SK-N-SH treated with all-trans-retinoic acid at 6 μM for 48 hours (cell line): ENCODE data around the gene ATP11A.

Source experiments
- ATAC-seq: fragments of 200-7000 bp; cut with Tn5 transposase; 3 replicates; pipeline ENCODE4 v1.9.1; 2020; ENCODE audit warnings: mild to moderate bottlenecking, moderate library complexity
- ARNTL ChIP-seq: fragments of 450-650 bp; formaldehyde crosslinking; IDR thresholded peaks from 2 replicates; pipeline ENCODE4 v1.5.0; 2020; ENCODE audit warnings: low read depth, mild to moderate bottlenecking, moderate library complexity, borderline replicate concordance
- BACH2 ChIP-seq: fragments of 250-450 bp; sonication (Bioruptor Pico); IDR thresholded peaks from 2 replicates; pipeline ENCODE4 v1.9.0; 2021; ENCODE audit warnings: mild to moderate bottlenecking, borderline replicate concordance
- CSRNP3 ChIP-seq: fragments of 250-450 bp; sonication (Bioruptor Pico); IDR thresholded peaks from 2 replicates; pipeline ENCODE4 v1.5.1; 2021; ENCODE audit warnings: mild to moderate bottlenecking, moderate library complexity
- ESRRG ChIP-seq: fragments of 250-450 bp; sonication (Bioruptor Pico); IDR thresholded peaks from 2 replicates; pipeline ENCODE4 v1.6.1; 2021; ENCODE audit warnings: mild to moderate bottlenecking
- GLIS3 ChIP-seq: fragments of 250-450 bp; sonication (Bioruptor Pico); IDR thresholded peaks from 2 replicates; pipeline ENCODE4 v1.5.0; 2020; ENCODE audit warnings: mild to moderate bottlenecking, moderate library complexity
- ISL1 ChIP-seq: fragments of 250-450 bp; sonication (Bioruptor Pico); IDR thresholded peaks from 2 replicates; pipeline ENCODE4 v2.1.2; 2022; ENCODE audit warnings: mild to moderate bottlenecking, moderate library complexity
- OSR1 ChIP-seq: fragments of 250-450 bp; sonication (Bioruptor Pico); IDR thresholded peaks from 2 replicates; pipeline ENCODE4 v1.8.0; 2022; ENCODE audit warnings: moderate library complexity, mild to moderate bottlenecking, inconsistent platforms
- PATZ1 ChIP-seq: fragments of 250-450 bp; sonication (Bioruptor Pico); IDR thresholded peaks from 2 replicates; pipeline ENCODE4 v1.8.0; 2020; ENCODE audit warnings: mild to moderate bottlenecking, moderate library complexity, borderline replicate concordance
- PPARA ChIP-seq: fragments of 250-450 bp; sonication (Bioruptor Pico); IDR thresholded peaks from 2 replicates; pipeline ENCODE4 v1.5.0; 2020; ENCODE audit warnings: mild to moderate bottlenecking, borderline replicate concordance
- RARB ChIP-seq: fragments of 250-450 bp; sonication (Bioruptor Pico); IDR thresholded peaks from 2 replicates; pipeline ENCODE4 v1.8.0; 2021; ENCODE audit warnings: mild to moderate bottlenecking, moderate library complexity
- SNAI2 ChIP-seq: fragments of 250-450 bp; sonication (Bioruptor Pico); IDR thresholded peaks from 2 replicates; pipeline ENCODE4 v1.5.0; 2020; ENCODE audit warnings: mild to moderate bottlenecking, moderate library complexity
- TCF4 ChIP-seq: fragments of 250-450 bp; sonication (Bioruptor Pico); IDR thresholded peaks from 2 replicates; pipeline ENCODE4 v1.8.0; 2021; ENCODE audit warnings: mild to moderate bottlenecking, moderate library complexity, borderline replicate concordance
- TOX ChIP-seq: fragments of 250-450 bp; sonication (Bioruptor Pico); IDR thresholded peaks from 2 replicates; pipeline ENCODE4 v1.8.0; 2021; ENCODE audit warnings: mild to moderate bottlenecking, moderate library complexity, borderline replicate concordance
- ZC3H10 ChIP-seq: fragments of 250-450 bp; sonication (Bioruptor Pico); IDR thresholded peaks from 2 replicates; pipeline ENCODE4 v1.5.1; 2021; ENCODE audit warnings: mild to moderate bottlenecking, moderate library complexity
- ZFP3 ChIP-seq: fragments of 250-450 bp; sonication (Bioruptor Pico); IDR thresholded peaks from 2 replicates; pipeline ENCODE4 v1.5.0; 2020; ENCODE audit warnings: mild to moderate bottlenecking, moderate library complexity
- ZFP30 ChIP-seq: fragments of 450-650 bp; formaldehyde crosslinking; IDR thresholded peaks from 2 replicates; pipeline ENCODE4 v1.5.0; 2022; ENCODE audit warnings: mild to moderate bottlenecking, moderate library complexity
- ZNF565 ChIP-seq: fragments of 450-650 bp; formaldehyde crosslinking; conservative IDR thresholded peaks from 2 replicates; pipeline ENCODE4 v1.5.0; 2020; ENCODE audit warnings: low read depth, mild to moderate bottlenecking, moderate library complexity
- ZNF70 ChIP-seq: fragments of 450-650 bp; formaldehyde crosslinking; IDR thresholded peaks from 2 replicates; pipeline ENCODE4 v1.5.0; 2020; ENCODE audit warnings: mild to moderate bottlenecking, moderate library complexity
- ZNF8 ChIP-seq: fragments of 450-650 bp; formaldehyde crosslinking; IDR thresholded peaks from 2 replicates; pipeline ENCODE4 v1.5.0; 2020; ENCODE audit warnings: mild to moderate bottlenecking, moderate library complexity
- TF ChIP-seq, protein P1 (sequence below): fragments of 250-450 bp; sonication (Bioruptor Pico); IDR thresholded peaks from 2 replicates; pipeline ENCODE4 v1.5.0; 2020; ENCODE audit warnings: mild to moderate bottlenecking, moderate library complexity
- TF ChIP-seq, protein P2 (sequence below): fragments of 250-450 bp; sonication (Bioruptor Pico); IDR thresholded peaks from 2 replicates; pipeline ENCODE4 v1.5.1; 2020; ENCODE audit warnings: low read depth, mild to moderate bottlenecking, moderate library complexity
- TF ChIP-seq, protein P3 (sequence below): fragments of 250-450 bp; sonication (Bioruptor Pico); IDR thresholded peaks from 2 replicates; pipeline ENCODE4 v1.8.0; 2021; ENCODE audit warnings: low read depth, mild to moderate bottlenecking, moderate library complexity, borderline replicate concordance

The ATP11A gene

GRCh38 chr13:112764028-112764427 lies 74.2 kb downstream of the ATP11A start:
- TF ChIP-seq ZNF70 (no peak), ESRRG (no peak), ZC3H10 (CRISPR knock-in tag) (no peak), TCF4 (CRISPR knock-in tag) (no peak), ZFP3 (no peak), ZNF8 (CRISPR knock-in tag) (no peak), SNAI2 (no peak), ZFP30 (CRISPR knock-in tag) (no peak), RARB (CRISPR knock-in tag) (no peak), PPARA (no peak), CSRNP3 (CRISPR knock-in tag) (no peak), ARNTL (CRISPR knock-in tag) (no peak), TOX (CRISPR knock-in tag) (no peak), BACH2 (CRISPR knock-in tag) (no peak)
- TF ChIP-seq, protein P1, sequence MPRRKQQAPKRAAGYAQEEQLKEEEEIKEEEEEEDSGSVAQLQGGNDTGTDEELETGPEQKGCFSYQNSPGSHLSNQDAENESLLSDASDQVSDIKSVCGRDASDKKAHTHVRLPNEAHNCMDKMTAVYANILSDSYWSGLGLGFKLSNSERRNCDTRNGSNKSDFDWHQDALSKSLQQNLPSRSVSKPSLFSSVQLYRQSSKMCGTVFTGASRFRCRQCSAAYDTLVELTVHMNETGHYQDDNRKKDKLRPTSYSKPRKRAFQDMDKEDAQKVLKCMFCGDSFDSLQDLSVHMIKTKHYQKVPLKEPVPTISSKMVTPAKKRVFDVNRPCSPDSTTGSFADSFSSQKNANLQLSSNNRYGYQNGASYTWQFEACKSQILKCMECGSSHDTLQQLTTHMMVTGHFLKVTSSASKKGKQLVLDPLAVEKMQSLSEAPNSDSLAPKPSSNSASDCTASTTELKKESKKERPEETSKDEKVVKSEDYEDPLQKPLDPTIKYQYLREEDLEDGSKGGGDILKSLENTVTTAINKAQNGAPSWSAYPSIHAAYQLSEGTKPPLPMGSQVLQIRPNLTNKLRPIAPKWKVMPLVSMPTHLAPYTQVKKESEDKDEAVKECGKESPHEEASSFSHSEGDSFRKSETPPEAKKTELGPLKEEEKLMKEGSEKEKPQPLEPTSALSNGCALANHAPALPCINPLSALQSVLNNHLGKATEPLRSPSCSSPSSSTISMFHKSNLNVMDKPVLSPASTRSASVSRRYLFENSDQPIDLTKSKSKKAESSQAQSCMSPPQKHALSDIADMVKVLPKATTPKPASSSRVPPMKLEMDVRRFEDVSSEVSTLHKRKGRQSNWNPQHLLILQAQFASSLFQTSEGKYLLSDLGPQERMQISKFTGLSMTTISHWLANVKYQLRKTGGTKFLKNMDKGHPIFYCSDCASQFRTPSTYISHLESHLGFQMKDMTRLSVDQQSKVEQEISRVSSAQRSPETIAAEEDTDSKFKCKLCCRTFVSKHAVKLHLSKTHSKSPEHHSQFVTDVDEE, result no peak
- TF ChIP-seq, protein P2, sequence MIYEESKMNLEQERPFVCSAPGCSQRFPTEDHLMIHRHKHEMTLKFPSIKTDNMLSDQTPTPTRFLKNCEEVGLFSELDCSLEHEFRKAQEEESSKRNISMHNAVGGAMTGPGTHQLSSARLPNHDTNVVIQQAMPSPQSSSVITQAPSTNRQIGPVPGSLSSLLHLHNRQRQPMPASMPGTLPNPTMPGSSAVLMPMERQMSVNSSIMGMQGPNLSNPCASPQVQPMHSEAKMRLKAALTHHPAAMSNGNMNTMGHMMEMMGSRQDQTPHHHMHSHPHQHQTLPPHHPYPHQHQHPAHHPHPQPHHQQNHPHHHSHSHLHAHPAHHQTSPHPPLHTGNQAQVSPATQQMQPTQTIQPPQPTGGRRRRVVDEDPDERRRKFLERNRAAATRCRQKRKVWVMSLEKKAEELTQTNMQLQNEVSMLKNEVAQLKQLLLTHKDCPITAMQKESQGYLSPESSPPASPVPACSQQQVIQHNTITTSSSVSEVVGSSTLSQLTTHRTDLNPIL (CRISPR knock-in tag), result no peak
- TF ChIP-seq, all 23 proteins: peak for 0
- no peak for ATAC-seq

- ATAC-seq, result no peak
- TF ChIP-seq OSR1 (no peak), ZFP30 (CRISPR knock-in tag) (no peak), ZC3H10 (CRISPR knock-in tag) (no peak), ARNTL (CRISPR knock-in tag) (no peak), ZFP3 (no peak), ZNF70 (no peak), TOX (CRISPR knock-in tag) (no peak), ISL1 (CRISPR knock-in tag) (no peak), ZNF8 (CRISPR knock-in tag) (no peak), BACH2 (CRISPR knock-in tag) (no peak), CSRNP3 (CRISPR knock-in tag) (no peak), ESRRG (no peak), ZNF565 (CRISPR knock-in tag) (no peak), RARB (CRISPR knock-in tag) (no peak), PATZ1 (no peak), SNAI2 (no peak), GLIS3 (CRISPR knock-in tag) (no peak)
- TF ChIP-seq, protein P3, sequence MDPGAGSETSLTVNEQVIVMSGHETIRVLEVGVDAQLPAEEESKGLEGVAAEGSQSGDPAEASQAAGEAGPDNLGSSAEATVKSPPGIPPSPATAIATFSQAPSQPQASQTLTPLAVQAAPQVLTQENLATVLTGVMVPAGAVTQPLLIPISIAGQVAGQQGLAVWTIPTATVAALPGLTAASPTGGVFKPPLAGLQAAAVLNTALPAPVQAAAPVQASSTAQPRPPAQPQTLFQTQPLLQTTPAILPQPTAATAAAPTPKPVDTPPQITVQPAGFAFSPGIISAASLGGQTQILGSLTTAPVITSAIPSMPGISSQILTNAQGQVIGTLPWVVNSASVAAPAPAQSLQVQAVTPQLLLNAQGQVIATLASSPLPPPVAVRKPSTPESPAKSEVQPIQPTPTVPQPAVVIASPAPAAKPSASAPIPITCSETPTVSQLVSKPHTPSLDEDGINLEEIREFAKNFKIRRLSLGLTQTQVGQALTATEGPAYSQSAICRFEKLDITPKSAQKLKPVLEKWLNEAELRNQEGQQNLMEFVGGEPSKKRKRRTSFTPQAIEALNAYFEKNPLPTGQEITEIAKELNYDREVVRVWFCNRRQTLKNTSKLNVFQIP (CRISPR knock-in tag), result no peak
- TF ChIP-seq, protein P2 (CRISPR knock-in tag), result no peak
- TF ChIP-seq, protein P1, result no peak
Measured at GRCh38 chr13:112764864-112765561, 75.2 kb downstream of the ATP11A start.
